Stimulated activated CD8-positive, alpha-beta memory T cell treated with anti-CD3 and anti-CD28 coated beads, Interleukin-12 subunit alpha, Interleukin-12 subunit beta, amount 100 ng/mL, for 4 hours (primary cell): ENCODE data around the gene LRRC19.

Experiments used
- DNase-seq: peaks from one replicate; pipeline ENCODE4 v3.0.0-alpha.2; 2020; ENCODE audit warnings: low read depth

The LRRC19 gene, protein sequence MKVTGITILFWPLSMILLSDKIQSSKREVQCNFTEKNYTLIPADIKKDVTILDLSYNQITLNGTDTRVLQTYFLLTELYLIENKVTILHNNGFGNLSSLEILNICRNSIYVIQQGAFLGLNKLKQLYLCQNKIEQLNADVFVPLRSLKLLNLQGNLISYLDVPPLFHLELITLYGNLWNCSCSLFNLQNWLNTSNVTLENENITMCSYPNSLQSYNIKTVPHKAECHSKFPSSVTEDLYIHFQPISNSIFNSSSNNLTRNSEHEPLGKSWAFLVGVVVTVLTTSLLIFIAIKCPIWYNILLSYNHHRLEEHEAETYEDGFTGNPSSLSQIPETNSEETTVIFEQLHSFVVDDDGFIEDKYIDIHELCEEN

DNA sequence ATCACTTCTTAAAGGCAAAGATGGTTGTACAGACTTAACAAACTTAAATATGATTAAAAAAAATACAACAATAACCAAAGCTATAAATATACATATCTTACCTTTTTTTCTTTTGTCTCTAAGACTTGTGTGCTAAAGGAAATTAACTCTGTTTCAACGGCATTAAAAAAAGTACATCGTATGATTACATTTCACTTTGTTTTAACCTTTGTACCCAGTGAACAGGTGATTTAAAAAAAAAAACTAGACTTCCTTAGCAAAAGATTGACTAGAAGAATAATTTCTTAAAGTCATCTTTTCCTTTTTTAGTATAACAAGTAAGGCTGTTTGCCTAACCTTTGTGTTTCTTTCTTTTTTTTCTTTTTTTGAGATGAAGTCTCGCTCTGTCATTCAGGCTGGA, at the start of gene LRRC19:
Gene LRRC19 (minus strand): TSS at position 182 of the 400 bp plus-strand sequence. CDS start 5,978 bp downstream, outside the sequence.
- no peak for DNase-seq

GRCh38 chr9:27054841-27055240, 49.4 kb upstream of the LRRC19 start:
- DNase-seq = no peak

DNA sequence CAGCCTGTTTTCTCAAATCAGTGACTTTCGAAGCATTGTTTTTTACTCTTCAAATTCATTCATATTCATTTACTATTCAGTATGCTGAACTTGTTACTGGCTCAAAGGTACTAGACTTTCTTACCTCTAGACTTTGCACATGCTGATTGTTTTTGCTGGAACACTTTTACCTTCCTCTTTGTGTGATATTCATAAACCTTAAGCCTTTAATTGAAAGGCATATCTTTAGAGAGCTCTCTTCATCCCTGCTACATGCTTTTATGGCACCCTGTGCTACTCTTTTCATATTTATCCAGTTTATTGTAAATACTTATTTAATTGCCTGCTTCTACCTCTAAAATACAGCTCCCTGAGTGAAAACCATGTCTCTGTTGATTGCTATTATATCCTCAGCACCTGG, 48.7 kb upstream of the LRRC19 start:
- DNase-seq = no peak

DNA sequence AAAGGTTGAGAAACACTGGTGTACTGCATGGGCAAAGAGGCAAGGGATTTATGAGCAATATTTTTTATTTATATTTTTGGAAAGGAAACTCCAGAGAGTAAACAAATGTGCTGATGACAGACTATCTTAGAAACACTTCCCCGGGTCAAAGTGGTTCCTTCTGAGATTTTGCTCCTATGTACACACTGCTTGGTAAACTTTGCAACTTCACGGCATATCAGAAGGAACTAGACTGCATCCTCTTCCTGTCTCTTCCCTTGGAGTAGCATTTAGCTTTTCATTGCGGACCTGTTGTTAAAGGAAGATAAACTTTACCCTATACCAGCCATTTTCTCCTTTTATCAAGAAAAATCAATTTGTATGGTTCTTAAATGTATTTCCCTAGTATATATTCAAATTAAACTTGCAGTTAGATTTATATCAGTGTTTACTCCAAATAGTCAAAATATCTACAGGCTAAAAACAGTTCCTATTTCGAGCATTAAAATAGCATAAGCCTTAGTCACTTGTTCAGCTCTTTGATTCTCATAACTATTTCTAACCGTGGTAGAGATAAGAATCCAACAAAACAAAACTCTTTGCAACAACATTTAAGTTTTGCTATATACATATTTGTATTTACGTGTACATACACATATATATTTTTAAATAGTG, 48.0 kb upstream of the LRRC19 start:
- no peak for DNase-seq

- DNase-seq = no peak
Observed at GRCh38 chr9:27047136-27047535, 41.7 kb upstream of the LRRC19 start.

GRCh38 chr9:27043176-27043575, 37.7 kb upstream of the LRRC19 start:
- no peak for DNase-seq

GRCh38 chr9:27042476-27042875, 37.0 kb upstream of the LRRC19 start:
- no peak for DNase-seq

GRCh38 chr9:27041746-27042145, 36.3 kb upstream of the LRRC19 start:
- no peak for DNase-seq

DNA sequence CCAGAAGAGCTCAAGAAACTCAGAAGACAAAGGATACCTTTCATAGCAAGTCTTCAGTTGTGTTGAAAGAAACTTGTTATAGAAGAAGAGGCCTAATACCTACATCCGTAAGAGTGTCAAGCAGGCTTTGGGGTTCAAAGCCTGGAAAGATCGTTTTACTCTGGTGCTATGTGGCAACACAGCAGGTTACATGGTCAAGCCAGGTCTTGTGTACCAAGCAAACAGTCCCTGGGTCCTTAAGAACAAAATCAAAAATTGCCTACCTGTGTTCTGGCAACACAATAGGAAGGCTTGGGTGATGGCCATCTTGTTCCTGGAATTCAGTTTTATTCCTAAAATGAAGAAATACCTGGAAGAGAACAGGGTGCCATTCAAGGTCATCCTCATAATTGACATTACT, 32.0 kb upstream of the LRRC19 start:
- no peak for DNase-seq

DNA sequence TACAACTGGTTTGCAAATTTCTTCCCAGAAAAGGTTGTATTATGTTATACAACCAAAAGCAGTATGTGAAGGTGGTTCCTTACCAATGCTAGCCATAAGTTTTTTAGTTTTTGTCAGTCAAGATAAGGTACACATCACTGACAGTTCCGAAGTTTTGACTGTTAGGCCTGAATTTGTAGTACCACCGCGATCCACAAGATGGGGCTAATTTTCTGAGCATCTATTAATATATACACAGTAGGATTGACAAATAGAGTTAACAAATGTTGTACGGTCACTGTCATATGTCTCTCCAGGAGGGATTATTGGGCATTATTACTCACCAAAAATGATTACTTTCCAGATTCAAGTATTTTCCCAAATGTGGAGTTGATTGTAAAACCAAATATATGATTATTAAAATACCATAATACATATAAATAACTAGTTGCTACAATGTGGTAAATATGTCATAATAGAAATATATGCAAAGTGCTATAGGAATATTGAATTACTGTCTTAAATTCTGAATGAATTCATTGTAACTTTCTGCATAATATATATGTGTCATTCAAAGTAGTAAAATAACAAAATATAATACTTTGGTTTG, 28.4 kb upstream of the LRRC19 start:
- peak; percentile 1 for DNase-seq

GRCh38 chr9:27029186-27029585, 23.7 kb upstream of the LRRC19 start:
- DNase-seq = no peak

- no peak for DNase-seq
Observed at GRCh38 chr9:27022920-27023319, 17.4 kb upstream of the LRRC19 start.

DNA sequence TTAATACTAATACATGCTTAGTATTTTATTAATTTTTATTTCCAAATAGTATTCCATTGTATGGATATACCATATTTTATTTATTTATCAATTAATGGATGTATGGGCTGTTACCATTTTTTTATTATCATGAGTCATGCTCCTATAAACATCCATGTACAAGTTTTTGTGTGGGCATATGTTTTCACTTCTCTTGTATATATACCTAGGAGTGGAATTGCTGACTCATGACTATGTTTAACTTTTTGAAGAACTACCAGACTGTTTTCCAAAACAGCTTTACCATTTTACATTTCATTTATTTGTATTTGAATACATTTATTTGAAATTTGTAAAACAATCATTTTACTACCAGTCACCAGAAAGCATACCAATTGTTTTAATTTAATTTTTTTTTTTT, 14.1 kb upstream of the LRRC19 start:
- no peak for DNase-seq

- DNase-seq = no peak
Observed at GRCh38 chr9:27003426-27004077, 1.9 kb downstream of the LRRC19 start.

DNA sequence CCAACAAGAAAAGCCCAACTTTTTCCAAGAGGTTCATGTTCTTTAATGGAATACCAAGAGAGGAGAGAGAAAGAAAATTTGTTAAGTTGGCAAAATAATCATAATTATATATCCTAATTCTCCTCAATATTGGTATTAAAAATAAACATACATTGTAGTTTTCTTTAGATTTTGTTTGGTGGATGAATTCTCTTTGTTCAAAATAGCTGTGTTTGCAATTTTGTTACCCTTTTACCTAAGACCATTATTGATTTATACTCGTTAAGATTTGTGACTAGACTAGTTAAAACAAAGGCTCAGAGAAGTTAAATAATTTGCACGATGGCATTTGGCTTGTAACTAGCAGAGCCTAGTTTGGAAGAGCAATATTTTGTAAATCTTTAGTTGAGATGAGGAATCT, 9.7 kb downstream of the LRRC19 start:
- DNase-seq = no peak

DNA sequence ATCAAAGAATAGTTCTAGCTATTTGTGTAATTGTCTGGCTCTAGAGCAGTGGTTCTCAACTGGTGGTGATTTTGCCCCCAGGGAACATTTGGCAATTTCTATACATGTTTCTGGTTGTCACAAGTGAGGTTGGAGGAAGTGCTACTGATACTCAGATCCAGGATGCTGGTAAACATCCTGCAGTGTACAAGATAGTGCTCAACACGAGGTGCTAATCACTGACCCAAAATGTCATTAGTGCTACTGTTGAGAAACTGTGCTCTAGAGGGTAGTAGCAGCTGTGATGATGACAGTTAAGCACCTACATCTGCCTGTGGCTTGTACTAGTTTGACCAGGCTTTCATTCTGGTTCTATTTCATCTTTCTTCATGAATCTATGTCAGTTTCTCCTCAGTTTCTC, 22.1 kb downstream of the LRRC19 start:
- no peak for DNase-seq

GRCh38 chr9:26975728-26976707, 29.5 kb downstream of the LRRC19 start:
- DNase-seq = no peak

GRCh38 chr9:26974927-26975326, 30.5 kb downstream of the LRRC19 start:
- no peak for DNase-seq

DNA sequence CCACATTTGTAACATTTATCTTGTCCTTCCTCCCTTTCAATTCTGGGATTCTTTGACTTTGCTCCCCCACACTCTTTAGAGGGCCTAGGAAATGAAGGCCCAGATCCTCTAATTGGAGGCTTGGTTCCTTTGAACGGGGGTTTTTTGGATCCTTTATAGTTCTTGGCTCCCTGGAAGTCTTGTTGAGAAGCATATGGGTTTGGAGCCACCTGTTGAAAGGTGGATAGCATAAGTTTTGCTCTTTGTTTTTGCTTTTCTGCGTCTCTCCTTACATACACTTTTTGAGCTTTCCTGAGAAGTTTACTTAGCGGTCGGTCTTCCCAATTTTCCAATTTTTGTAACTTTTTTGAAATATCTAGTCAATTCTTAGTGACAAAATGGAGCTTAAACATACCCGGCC, 31.5 kb downstream of the LRRC19 start:
- no peak for DNase-seq

GRCh38 chr9:26971721-26972120, 33.8 kb downstream of the LRRC19 start:
- DNase-seq = no peak

DNA sequence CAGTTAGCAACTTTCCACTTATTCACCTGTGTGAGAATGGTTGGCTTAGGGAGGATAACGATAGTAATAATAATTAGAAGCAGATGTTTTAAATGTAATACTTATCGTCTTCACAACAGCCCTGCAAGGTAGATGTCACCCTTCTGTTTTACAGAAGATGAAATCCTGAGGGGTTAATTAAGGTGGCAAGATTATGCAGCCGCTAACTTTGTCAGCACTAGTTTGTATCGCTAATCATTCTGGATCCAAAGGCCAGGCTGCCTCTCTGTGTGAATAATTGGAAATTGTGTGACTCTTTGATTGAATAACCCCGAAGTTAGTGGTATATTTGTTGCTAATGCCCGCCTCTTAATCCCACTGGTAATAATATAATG, 48.6 kb downstream of the LRRC19 start:
- DNase-seq = no peak
